Upper lobe of right lung (tissue), 1 donor: ENCODE data around the gene PDE8A. TPM values are rescaled to one million over a fixed set of nuclear protein-coding genes. Genes with fewer than 3 reads are reported as not detected.

ENCODE experiments used
- ATAC-seq: fragments of 200-7000 bp; cut with Tn5 transposase; one replicate; pipeline ENCODE4 v1.9.1; 2020; ENCODE audit warnings: mild to moderate bottlenecking, moderate library complexity
- DNase-seq: peaks from one replicate; pipeline ENCODE4 v3.0.0-alpha.2; 2020
- H3K27ac ChIP-seq: fragments of 200-600 bp; one replicate; pipeline ENCODE4 v1.8.0; 2022
- H3K27me3 ChIP-seq: fragments of 200-600 bp; one replicate; pipeline ENCODE4 v1.8.0; 2022; ENCODE audit warnings: mild to moderate bottlenecking
- H3K36me3 ChIP-seq: fragments of 200-600 bp; one replicate; pipeline ENCODE4 v1.8.0; 2022
- H3K4me1 ChIP-seq: fragments of 200-600 bp; one replicate; pipeline ENCODE4 v1.8.0; 2022
- H3K4me3 ChIP-seq: fragments of 200-600 bp; one replicate; pipeline ENCODE4 v1.8.0; 2022; ENCODE audit warnings: mild to moderate bottlenecking
- H3K9me3 ChIP-seq: fragments of 200-600 bp; one replicate; pipeline ENCODE4 v1.8.0; 2022
- CTCF ChIP-seq: fragments of 200-600 bp; IDR thresholded peaks from one replicate; pipeline ENCODE4 v1.8.0; 2022; ENCODE audit warnings: antibody characterized with exemption
- intact Hi-C: fragments of 100-400 bp; cut with DNase I; formaldehyde crosslinking; loops from one replicate; pipeline ENCODE4 v1.11.0; 2022
- total RNA-seq: library from RNA; stranded (reverse); fragmentation: NEBNext Ultra II Directional; extraction: Animal tissue kit (Norgen Biotek cat#: 25700); gene quantifications from one replicate; pipeline ENCODE4 v1.2.1, GENCODE V29; 2021
- donor health status: DM: no; HTN: yes; CAD: no; lungs with severe emphysema.

PDE8A gene
- total RNA-seq, 1 donor from 2014 or later, result 54.7 TPM

- ATAC-seq (no peak), DNase-seq (no peak)
- TF ChIP-seq CTCF, result no peak
- intact Hi-C loops, result no loop called here
- Histone ChIP-seq H3K4me3 (no peak overlapping the region), H3K4me1 (no peaks in the 10 kb centered on the region), H3K9me3 (no peaks in the 10 kb centered on the region), H3K36me3 (peaks cover 13% of the 10 kb centered on the region), H3K27ac (no peak overlapping the region), H3K27me3 (no peaks in the 10 kb centered on the region)
Measured at GRCh38 chr15:85071061-85071460, 89.4 kb downstream of the PDE8A start.

GRCh38 chr15:85071504-85071903 is 89.8 kb downstream of the PDE8A start:
- no peak for DNase-seq
- Histone ChIP-seq H3K27ac (no peak overlapping the region), H3K36me3 (peaks cover 13% of the 10 kb centered on the region), H3K4me3 (no peak overlapping the region), H3K9me3 (no peaks in the 10 kb centered on the region), H3K4me1 (no peaks in the 10 kb centered on the region), H3K27me3 (no peaks in the 10 kb centered on the region)
- ATAC-seq, result no peak
- TF ChIP-seq CTCF, result no peak
- intact Hi-C loops, result no loop called here

GRCh38 chr15:85072917-85073316 is 91.3 kb downstream of the PDE8A start:
- TF ChIP-seq CTCF, result no peak
- intact Hi-C loops, result no loop called here
- peaks cover 10% of the 10 kb centered on the region for H3K36me3 ChIP-seq
- H3K27ac ChIP-seq, result no peak overlapping the region
- ATAC-seq (no peak), DNase-seq (no peak)
- no peaks in the 10 kb centered on the region for H3K4me1 ChIP-seq
- H3K9me3 ChIP-seq, result no peaks in the 10 kb centered on the region
- H3K4me3 ChIP-seq, result no peak overlapping the region
- no peaks in the 10 kb centered on the region for H3K27me3 ChIP-seq

- no peaks in the 10 kb centered on the region for H3K4me1 ChIP-seq
- DNase-seq (no peak), ATAC-seq (peak; percentile 24)
- no peak overlapping the region for H3K27ac ChIP-seq
- H3K36me3 ChIP-seq, result peaks cover 6% of the 10 kb centered on the region
- H3K27me3 ChIP-seq, result no peaks in the 10 kb centered on the region
- no peak overlapping the region for H3K4me3 ChIP-seq
- intact Hi-C loops, result no loop called here
- no peak for TF ChIP-seq CTCF
- no peaks in the 10 kb centered on the region for H3K9me3 ChIP-seq
Measured at GRCh38 chr15:85073556-85074194, 92.0 kb downstream of the PDE8A start.

GRCh38 chr15:85086855-85087254 is 105.2 kb downstream of the PDE8A start:
- H3K4me3 ChIP-seq, result no peak overlapping the region
- peaks cover 54% of the 10 kb centered on the region for H3K36me3 ChIP-seq
- ATAC-seq (no peak), DNase-seq (no peak)
- no peak overlapping the region for H3K27ac ChIP-seq
- H3K4me1 ChIP-seq, result no peaks in the 10 kb centered on the region
- intact Hi-C loops, result no loop called here
- no peaks in the 10 kb centered on the region for H3K27me3 ChIP-seq
- no peaks in the 10 kb centered on the region for H3K9me3 ChIP-seq
- TF ChIP-seq CTCF, result no peak

- intact Hi-C loops, result no loop called here
- no peaks in the 10 kb centered on the region for H3K27me3 ChIP-seq
- no peak overlapping the region for H3K4me3 ChIP-seq
- no peaks in the 10 kb centered on the region for H3K9me3 ChIP-seq
- ATAC-seq (no peak), DNase-seq (no peak)
- H3K36me3 ChIP-seq, result peaks cover 59% of the 10 kb centered on the region
- H3K27ac ChIP-seq, result no peak overlapping the region
- H3K4me1 ChIP-seq, result no peaks in the 10 kb centered on the region
- no peak for TF ChIP-seq CTCF
Measured at GRCh38 chr15:85088300-85088699, 106.6 kb downstream of the PDE8A start.
